ENCODE data around the gene ALX4. TPM values are rescaled to one million over a fixed set of nuclear protein-coding genes. Genes with fewer than 3 reads are reported as not detected.

Gene ALX4
- total RNA-seq, 2 experiments from 2014 or later, result not detected

DNA sequence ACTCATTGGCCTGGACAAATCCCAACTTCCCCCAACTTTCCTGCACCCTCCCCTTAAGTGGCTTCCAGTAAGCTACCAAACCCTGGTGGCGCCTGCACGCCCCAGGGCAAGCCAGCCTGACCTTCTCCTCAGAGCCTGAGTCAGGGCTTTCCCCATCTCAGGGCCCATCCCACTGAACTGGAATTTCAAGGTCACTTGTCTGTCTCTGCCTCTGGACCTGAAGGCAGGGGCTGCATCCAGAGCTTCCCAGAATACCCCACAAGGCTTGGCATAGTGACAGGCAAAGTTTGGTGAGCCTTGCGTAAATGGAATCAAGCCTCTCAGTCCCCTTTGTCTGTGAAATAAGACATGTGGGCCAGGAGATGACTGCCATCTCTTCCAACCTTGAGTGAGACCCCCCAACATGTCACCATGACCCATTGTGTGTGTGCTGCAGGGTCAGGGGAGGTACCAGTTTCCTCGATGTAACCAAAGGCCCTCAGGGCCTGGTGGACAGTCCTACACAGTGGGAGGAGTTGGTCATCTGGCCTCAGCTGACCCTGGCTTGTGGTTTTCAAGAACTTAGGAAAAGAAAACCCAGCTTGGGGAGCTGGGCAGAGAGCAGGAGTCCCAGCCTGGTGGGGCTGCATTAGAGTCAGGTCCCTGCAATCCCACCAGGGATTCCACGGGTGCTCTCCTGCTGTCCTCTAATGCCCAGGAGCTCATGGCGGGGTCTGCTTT lies 8.9 kb downstream of the ALX4 start:
- DNase-seq (no peak), ATAC-seq (ENCODE audit: poor library complexity) (no peak)
- intact Hi-C loops (cut with DNase I, micrococcal nuclease), result no loop called here
- Mint-ChIP-seq H3K4me3 (no peak overlapping the region), H3K27me3 (peaks cover 76% of the 10 kb centered on the region), H3K9me3 (no peaks in the 10 kb centered on the region), H3K4me1 (ENCODE audit: low read depth) (peaks cover 17% of the 10 kb centered on the region), H3K36me3 (ENCODE audit: low read depth) (no peaks in the 10 kb centered on the region), H3K27ac (no peak overlapping the region)
- no peak overlapping the region for H3K27ac ChIP-seq (ENCODE audit: low read depth in 1 of 2, low read length in 2 of 2)
- TF ChIP-seq, protein P1, sequence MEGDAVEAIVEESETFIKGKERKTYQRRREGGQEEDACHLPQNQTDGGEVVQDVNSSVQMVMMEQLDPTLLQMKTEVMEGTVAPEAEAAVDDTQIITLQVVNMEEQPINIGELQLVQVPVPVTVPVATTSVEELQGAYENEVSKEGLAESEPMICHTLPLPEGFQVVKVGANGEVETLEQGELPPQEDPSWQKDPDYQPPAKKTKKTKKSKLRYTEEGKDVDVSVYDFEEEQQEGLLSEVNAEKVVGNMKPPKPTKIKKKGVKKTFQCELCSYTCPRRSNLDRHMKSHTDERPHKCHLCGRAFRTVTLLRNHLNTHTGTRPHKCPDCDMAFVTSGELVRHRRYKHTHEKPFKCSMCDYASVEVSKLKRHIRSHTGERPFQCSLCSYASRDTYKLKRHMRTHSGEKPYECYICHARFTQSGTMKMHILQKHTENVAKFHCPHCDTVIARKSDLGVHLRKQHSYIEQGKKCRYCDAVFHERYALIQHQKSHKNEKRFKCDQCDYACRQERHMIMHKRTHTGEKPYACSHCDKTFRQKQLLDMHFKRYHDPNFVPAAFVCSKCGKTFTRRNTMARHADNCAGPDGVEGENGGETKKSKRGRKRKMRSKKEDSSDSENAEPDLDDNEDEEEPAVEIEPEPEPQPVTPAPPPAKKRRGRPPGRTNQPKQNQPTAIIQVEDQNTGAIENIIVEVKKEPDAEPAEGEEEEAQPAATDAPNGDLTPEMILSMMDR (IDR thresholded peaks at IDR 0.05), result no peak
- H3K27me3 ChIP-seq (ENCODE audit: control insufficient read depth in 1 of 2, insufficient read depth in 2 of 2, low read length in 2 of 2), result peaks cover 42 to 60% of the 10 kb centered on the region in 2 experiments
- no peaks in the 10 kb centered on the region for H3K36me3 ChIP-seq (ENCODE audit: insufficient read depth, low read length)
- ChIA-PET CTCF (no interaction called here), POLR2A (no interaction called here)
- peaks cover 0 to 26% of the 10 kb centered on the region in 2 experiments for H3K9me3 ChIP-seq (ENCODE audit: control insufficient read depth in 1 of 2, insufficient read depth in 1 of 2, low read length in 2 of 2)
- peaks cover 23% of the 10 kb centered on the region for H3K4me1 ChIP-seq (ENCODE audit: insufficient read depth, low read length)
- H3K4me3 ChIP-seq (ENCODE audit: low read length), result no peak overlapping the region

- Histone ChIP-seq H3K27me3 (ENCODE audit: control insufficient read depth in 1 of 2, insufficient read depth in 2 of 2, low read length in 2 of 2) (peaks cover 22 to 42% of the 10 kb centered on the region in 2 experiments), H3K4me3 (ENCODE audit: low read length) (no peak overlapping the region), H3K9me3 (ENCODE audit: control insufficient read depth in 1 of 2, insufficient read depth in 1 of 2, low read length in 2 of 2) (peaks cover 0 to 16% of the 10 kb centered on the region in 2 experiments), H3K4me1 (ENCODE audit: insufficient read depth, low read length) (peaks cover 6% of the 10 kb centered on the region), H3K36me3 (ENCODE audit: insufficient read depth, low read length) (no peaks in the 10 kb centered on the region), H3K27ac (ENCODE audit: low read depth in 1 of 2, low read length in 2 of 2) (no peak overlapping the region)
- Mint-ChIP-seq H3K4me1 (ENCODE audit: low read depth) (no peaks in the 10 kb centered on the region), H3K36me3 (ENCODE audit: low read depth) (no peaks in the 10 kb centered on the region), H3K9me3 (no peaks in the 10 kb centered on the region), H3K27ac (no peak overlapping the region), H3K4me3 (no peak overlapping the region), H3K27me3 (peaks cover 65% of the 10 kb centered on the region)
- TF ChIP-seq, protein P1 (IDR thresholded peaks at IDR 0.05), result no peak
- DNase-seq, result no peak
- intact Hi-C loops (cut with DNase I, micrococcal nuclease), result no loop called here
- ChIA-PET POLR2A (no interaction called here), CTCF (no interaction called here)
- no peak for ATAC-seq (ENCODE audit: poor library complexity)
Observed at GRCh38 chr11:44298862-44299261, 11.1 kb downstream of the ALX4 start.

DNA sequence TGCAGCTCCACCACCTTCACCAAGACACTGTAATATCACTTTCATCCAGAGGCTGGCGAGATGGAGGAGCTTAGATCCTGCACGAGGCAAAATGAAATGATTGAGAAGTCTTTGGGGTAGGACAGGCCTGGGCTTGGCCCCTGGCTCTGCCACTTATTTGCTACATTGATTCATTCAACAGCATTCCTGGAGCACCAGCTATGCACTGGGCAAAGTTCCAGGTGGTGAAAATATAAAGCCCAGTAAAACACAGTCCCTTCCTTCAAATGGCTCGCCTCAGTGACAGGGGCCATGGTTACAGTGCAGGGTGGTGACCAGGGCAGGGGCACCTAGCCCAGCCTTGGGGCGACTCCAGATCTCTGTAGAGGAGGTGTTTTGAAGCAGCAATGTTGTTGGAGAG lies 19.7 kb downstream of the ALX4 start:
- Histone ChIP-seq H3K27me3 (ENCODE audit: control insufficient read depth in 1 of 2, insufficient read depth in 2 of 2, low read length in 2 of 2) (peaks cover 0 to 4% of the 10 kb centered on the region in 2 experiments), H3K4me3 (ENCODE audit: low read length) (no peak overlapping the region), H3K36me3 (ENCODE audit: insufficient read depth, low read length) (no peaks in the 10 kb centered on the region), H3K4me1 (ENCODE audit: insufficient read depth, low read length) (no peaks in the 10 kb centered on the region), H3K27ac (ENCODE audit: low read depth in 1 of 2, low read length in 2 of 2) (no peak overlapping the region), H3K9me3 (ENCODE audit: control insufficient read depth in 1 of 2, insufficient read depth in 1 of 2, low read length in 2 of 2) (no peaks in the 10 kb centered on the region)
- intact Hi-C loops (cut with DNase I, micrococcal nuclease), result no loop called here
- ChIA-PET POLR2A (no interaction called here), CTCF (no interaction called here)
- TF ChIP-seq, protein P1 (IDR thresholded peaks at IDR 0.05), result no peak
- Mint-ChIP-seq H3K27me3 (peaks cover 15% of the 10 kb centered on the region), H3K9me3 (no peaks in the 10 kb centered on the region), H3K27ac (no peak overlapping the region), H3K4me3 (no peak overlapping the region), H3K4me1 (ENCODE audit: low read depth) (no peaks in the 10 kb centered on the region), H3K36me3 (ENCODE audit: low read depth) (no peaks in the 10 kb centered on the region)
- ATAC-seq (ENCODE audit: poor library complexity), result no peak
- no peak for DNase-seq

All from CD4-positive, alpha-beta T cell (primary cell).